ENCODE results near the gene FXYD5. TPM values are rescaled to one million over a fixed set of nuclear protein-coding genes. Genes with fewer than 3 reads are reported as not detected.

FXYD5 gene
- total RNA-seq, 1 experiment from 2014 or later: 123 TPM

DNA sequence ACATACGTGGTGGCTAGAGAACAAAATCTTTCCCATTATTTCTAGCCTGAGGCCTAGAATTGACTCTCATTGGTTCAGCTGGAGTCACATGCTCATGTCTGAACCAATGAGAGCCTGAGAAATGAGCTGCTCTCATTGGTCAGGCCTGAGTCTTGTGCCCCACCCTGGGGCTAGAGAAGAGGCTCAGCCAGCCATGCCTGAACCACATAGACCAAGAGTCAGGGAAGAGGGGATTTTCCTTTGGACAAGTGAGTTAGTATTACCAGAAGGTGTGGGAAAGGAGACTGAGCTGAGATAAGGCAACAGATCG is 6.9 kb downstream of the FXYD5 start:
- ChIA-PET RAD21 (ENCODE audit: low non-redundant PET in 1 of 2, low total read pairs in 2 of 2, uncharacterized antibody in 2 of 2, unreplicated experiment in 2 of 2) (interaction anchor here in 1 of 2 experiments (0.9 kb wide), 1 partner anchor 20 kb away, joined by 3 read pairs; no protein-coding TSS in a partner anchor), CTCF (no interaction called here), POLR2A (no interaction called here)
- ATAC-seq (no peak), DNase-seq (ENCODE audit: low read depth, low spot score) (no peak)
- peaks cover 9% of the 10 kb centered on the region; the same call in 1 of the 2 replicates for H3K79me2 ChIP-seq (ENCODE audit: insufficient read depth, low read length)
- no peaks in the 10 kb centered on the region for H4K20me1 ChIP-seq (ENCODE audit: insufficient read depth)
- no peak overlapping the region for H3K9ac ChIP-seq (ENCODE audit: low read length)
- intact Hi-C loops (cut with micrococcal nuclease): loop anchor here (5.0 kb wide), 1 partner anchor 86 kb away; the partner anchor contains the start of gene LSR
- BruUV-seq (replicated peaks): no TSS peak
- H3K4me2 ChIP-seq (ENCODE audit: low read length): 0 out of 2 replicates have a peak overlapping the region, but pooled peaks have one; percentile 18
- TF ChIP-seq, protein P1, sequence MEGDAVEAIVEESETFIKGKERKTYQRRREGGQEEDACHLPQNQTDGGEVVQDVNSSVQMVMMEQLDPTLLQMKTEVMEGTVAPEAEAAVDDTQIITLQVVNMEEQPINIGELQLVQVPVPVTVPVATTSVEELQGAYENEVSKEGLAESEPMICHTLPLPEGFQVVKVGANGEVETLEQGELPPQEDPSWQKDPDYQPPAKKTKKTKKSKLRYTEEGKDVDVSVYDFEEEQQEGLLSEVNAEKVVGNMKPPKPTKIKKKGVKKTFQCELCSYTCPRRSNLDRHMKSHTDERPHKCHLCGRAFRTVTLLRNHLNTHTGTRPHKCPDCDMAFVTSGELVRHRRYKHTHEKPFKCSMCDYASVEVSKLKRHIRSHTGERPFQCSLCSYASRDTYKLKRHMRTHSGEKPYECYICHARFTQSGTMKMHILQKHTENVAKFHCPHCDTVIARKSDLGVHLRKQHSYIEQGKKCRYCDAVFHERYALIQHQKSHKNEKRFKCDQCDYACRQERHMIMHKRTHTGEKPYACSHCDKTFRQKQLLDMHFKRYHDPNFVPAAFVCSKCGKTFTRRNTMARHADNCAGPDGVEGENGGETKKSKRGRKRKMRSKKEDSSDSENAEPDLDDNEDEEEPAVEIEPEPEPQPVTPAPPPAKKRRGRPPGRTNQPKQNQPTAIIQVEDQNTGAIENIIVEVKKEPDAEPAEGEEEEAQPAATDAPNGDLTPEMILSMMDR (IDR thresholded peaks at IDR 0.05 in 2 of 3, conservative IDR thresholded peaks at IDR 0.05 in 1 of 3; ENCODE audit: borderline replicate concordance in 1 of 3, insufficient read depth in 1 of 3, low read depth in 2 of 3, low read length in 2 of 3): no peak
- TF ChIP-seq JUND (IDR thresholded peaks at IDR 0.05): no peak
- TF ChIP-seq ZFX (IDR thresholded peaks at IDR 0.05): no peak
- TF ChIP-seq, protein P2, sequence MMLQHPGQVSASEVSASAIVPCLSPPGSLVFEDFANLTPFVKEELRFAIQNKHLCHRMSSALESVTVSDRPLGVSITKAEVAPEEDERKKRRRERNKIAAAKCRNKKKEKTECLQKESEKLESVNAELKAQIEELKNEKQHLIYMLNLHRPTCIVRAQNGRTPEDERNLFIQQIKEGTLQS (IDR thresholded peaks at IDR 0.05): no peak
- TF ChIP-seq EZH2 (IDR thresholded peaks at IDR 0.05): no peak
- TF ChIP-seq SP1 (IDR thresholded peaks at IDR 0.05; ENCODE audit: low read depth): no peak
- TF ChIP-seq, protein P3, sequence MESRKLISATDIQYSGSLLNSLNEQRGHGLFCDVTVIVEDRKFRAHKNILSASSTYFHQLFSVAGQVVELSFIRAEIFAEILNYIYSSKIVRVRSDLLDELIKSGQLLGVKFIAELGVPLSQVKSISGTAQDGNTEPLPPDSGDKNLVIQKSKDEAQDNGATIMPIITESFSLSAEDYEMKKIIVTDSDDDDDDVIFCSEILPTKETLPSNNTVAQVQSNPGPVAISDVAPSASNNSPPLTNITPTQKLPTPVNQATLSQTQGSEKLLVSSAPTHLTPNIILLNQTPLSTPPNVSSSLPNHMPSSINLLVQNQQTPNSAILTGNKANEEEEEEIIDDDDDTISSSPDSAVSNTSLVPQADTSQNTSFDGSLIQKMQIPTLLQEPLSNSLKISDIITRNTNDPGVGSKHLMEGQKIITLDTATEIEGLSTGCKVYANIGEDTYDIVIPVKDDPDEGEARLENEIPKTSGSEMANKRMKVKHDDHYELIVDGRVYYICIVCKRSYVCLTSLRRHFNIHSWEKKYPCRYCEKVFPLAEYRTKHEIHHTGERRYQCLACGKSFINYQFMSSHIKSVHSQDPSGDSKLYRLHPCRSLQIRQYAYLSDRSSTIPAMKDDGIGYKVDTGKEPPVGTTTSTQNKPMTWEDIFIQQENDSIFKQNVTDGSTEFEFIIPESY (IDR thresholded peaks at IDR 0.05; ENCODE audit: extremely low read depth, insufficient replicate concordance, low read length): no peak
- no peak for TF ChIP-seq TCF7L2 (IDR thresholded peaks at IDR 0.05; ENCODE audit: borderline replicate concordance, extremely low read depth, insufficient read depth, insufficient read length)
- TF ChIP-seq, protein P4, sequence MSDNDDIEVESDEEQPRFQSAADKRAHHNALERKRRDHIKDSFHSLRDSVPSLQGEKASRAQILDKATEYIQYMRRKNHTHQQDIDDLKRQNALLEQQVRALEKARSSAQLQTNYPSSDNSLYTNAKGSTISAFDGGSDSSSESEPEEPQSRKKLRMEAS (IDR thresholded peaks at IDR 0.05): no peak
- TF ChIP-seq, protein P5, sequence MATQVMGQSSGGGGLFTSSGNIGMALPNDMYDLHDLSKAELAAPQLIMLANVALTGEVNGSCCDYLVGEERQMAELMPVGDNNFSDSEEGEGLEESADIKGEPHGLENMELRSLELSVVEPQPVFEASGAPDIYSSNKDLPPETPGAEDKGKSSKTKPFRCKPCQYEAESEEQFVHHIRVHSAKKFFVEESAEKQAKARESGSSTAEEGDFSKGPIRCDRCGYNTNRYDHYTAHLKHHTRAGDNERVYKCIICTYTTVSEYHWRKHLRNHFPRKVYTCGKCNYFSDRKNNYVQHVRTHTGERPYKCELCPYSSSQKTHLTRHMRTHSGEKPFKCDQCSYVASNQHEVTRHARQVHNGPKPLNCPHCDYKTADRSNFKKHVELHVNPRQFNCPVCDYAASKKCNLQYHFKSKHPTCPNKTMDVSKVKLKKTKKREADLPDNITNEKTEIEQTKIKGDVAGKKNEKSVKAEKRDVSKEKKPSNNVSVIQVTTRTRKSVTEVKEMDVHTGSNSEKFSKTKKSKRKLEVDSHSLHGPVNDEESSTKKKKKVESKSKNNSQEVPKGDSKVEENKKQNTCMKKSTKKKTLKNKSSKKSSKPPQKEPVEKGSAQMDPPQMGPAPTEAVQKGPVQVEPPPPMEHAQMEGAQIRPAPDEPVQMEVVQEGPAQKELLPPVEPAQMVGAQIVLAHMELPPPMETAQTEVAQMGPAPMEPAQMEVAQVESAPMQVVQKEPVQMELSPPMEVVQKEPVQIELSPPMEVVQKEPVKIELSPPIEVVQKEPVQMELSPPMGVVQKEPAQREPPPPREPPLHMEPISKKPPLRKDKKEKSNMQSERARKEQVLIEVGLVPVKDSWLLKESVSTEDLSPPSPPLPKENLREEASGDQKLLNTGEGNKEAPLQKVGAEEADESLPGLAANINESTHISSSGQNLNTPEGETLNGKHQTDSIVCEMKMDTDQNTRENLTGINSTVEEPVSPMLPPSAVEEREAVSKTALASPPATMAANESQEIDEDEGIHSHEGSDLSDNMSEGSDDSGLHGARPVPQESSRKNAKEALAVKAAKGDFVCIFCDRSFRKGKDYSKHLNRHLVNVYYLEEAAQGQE (IDR thresholded peaks at IDR 0.05; ENCODE audit: low read depth): no peak
- no peak for TF ChIP-seq FOSL1 (IDR thresholded peaks at IDR 0.05; ENCODE audit: low read depth)
- H3K4me3 ChIP-seq (replicated peaks in 1 of 2; ENCODE audit: low read depth in 1 of 2, low read length in 2 of 2): no peak overlapping the region
- no peak overlapping the region for H2AFZ ChIP-seq (ENCODE audit: low read depth, low read length, poor library complexity, severe bottlenecking)
- peaks cover 31 to 58% of the 10 kb centered on the region in 2 experiments for H3K4me1 ChIP-seq (ENCODE audit: control insufficient read depth in 1 of 2, insufficient read depth in 2 of 2, low read length in 2 of 2)
- H3K9me2 ChIP-seq (ENCODE audit: insufficient read depth): no peaks in the 10 kb centered on the region
- no peak overlapping the region for H3K27ac ChIP-seq (ENCODE audit: low read depth, low read length)
- H3K9me3 ChIP-seq (ENCODE audit: control insufficient read depth in 1 of 2, insufficient read depth in 1 of 2, low read depth in 1 of 2, low read length in 2 of 2): peaks cover 0 to 4% of the 10 kb centered on the region in 2 experiments; a peak in 1 of 4 replicates
- peaks cover 13 to 67% of the 10 kb centered on the region in 2 experiments for H3K36me3 ChIP-seq (ENCODE audit: control insufficient read depth in 1 of 2, insufficient read depth in 2 of 2, low read length in 2 of 2)
- no peaks in the 10 kb centered on the region for H3K27me3 ChIP-seq (ENCODE audit: insufficient read depth, low read length)
